ENCODE results near the gene ZNF407. TPM values are rescaled to one million over a fixed set of nuclear protein-coding genes. Genes with fewer than 3 reads are reported as not detected.

Gene ZNF407
- total RNA-seq (ENCODE audit: low replicate concordance): 11.0 and 12.4 TPM in 2 replicates

DNA sequence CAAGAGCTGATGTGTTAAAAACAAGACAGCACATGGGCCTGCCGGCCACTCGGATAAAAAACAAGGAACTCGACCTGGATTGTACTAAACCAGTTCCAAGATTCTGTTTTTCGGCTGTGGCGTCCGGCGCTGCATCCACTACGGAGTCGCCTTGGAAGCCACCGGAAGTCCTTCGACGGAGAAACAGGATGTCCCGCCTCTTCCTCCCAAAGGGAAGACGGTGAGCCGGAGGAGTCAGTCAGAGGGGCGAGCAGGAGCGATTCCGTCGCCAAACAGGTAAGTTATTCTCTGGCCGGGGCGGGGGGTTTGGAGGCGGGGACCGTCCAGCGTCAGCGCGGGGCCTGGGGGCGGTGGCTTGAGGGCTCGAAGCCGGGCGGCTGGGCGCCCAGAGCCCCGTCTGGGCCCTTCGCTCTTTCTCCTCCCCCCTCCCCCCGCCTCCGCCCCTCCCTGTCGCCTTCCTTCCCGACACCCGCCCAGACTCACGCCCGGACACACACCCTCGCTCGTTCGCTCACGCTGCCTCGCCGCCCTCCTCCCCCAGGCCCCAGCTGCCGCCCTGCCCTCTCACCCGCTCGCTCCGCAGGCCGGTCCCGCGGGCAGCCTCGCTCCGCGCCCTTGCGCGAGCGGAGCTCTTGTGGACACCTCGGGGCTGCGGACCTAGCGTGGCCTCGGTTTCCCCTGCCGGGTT, at the start of gene ZNF407:
TSS of gene ZNF407 (plus strand) at position 209 of the 688 bp plus-strand sequence. CDS start 33,150 bp downstream, outside the sequence.

Other genes starting within 250 kb of the ZNF407 start
- not detected in 2 replicates for gene DIPK1C, start 140.6 kb upstream of the ZNF407 start, total RNA-seq (ENCODE audit: low replicate concordance)
- 53.2 and 57.4 TPM in 2 replicates for gene CNDP2, start 101.5 kb upstream of the ZNF407 start, total RNA-seq (ENCODE audit: low replicate concordance)
- not detected in 2 replicates for gene CNDP1, start 63.4 kb upstream of the ZNF407 start, total RNA-seq (ENCODE audit: low replicate concordance)